ENCODE data around the gene GNG7.
"Not testable (repeated sequence)": the region's sequence is repeated elsewhere in the genome, so short reads cannot be mapped to it uniquely, and the experiment has no call there.

GNG7 gene

GRCh38 chr19:2726160-2726855, 23.8 kb upstream of the GNG7 start:
- DNase-seq = no peak

DNA sequence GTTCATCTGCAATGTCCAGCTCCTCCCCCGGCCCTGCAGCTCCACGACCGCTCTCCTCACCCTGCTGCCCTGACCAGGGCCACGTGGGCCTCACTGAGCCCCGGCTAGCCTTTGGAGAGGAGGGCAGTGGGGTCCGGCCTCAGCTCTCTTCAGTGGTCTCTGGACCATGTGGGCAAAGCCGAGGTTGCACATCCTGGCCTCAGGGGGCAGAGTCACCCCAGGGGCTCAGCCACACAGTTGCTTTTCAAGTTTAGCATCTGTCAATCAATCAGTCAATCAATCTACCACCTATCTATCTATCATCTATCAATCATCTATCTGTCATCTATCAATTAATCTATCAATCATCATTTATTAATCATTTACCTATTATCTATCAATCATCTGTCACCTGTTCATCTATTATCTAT, 21.7 kb upstream of the GNG7 start:
- DNase-seq = no peak

DNA sequence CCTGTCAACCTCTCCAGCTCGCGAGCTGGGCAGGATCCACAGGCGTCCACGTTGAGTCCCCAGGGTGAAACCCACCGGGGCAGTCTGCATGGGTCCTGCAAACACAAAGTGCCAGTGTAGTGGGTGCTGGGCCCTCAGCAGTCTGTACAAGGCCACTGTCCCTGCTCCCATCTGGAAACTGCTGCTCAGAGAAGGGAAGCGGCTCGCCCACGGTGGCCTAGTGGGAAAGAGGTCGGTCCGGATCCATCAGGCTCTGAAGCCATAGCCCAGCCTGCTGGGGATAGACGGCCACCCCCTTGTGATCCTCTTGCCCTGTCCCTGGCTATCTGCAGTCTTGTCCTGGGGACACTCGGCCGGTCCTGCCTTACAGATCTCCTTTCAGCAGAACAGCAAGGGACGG, 21.3 kb upstream of the GNG7 start:
- no peak for DNase-seq

DNA sequence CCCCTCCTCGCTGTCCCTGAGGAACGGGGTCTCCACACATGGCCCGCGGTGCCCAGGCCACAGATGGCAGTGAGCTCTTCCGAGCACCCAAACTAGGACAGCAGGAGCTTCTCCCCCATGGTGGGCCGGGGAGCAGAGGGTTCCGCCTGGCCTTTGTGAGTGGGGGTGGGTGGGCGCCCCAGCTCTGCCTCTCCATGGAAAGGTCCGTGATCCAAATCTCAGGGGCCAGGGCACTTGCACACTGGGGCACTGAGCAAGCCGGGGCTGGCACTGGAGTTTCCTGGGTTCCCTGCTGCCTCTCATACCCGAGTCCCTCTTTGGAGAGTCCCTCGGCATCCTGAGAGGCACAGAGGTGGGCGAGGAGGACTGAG, 20.8 kb upstream of the GNG7 start:
- DNase-seq = no peak

DNA sequence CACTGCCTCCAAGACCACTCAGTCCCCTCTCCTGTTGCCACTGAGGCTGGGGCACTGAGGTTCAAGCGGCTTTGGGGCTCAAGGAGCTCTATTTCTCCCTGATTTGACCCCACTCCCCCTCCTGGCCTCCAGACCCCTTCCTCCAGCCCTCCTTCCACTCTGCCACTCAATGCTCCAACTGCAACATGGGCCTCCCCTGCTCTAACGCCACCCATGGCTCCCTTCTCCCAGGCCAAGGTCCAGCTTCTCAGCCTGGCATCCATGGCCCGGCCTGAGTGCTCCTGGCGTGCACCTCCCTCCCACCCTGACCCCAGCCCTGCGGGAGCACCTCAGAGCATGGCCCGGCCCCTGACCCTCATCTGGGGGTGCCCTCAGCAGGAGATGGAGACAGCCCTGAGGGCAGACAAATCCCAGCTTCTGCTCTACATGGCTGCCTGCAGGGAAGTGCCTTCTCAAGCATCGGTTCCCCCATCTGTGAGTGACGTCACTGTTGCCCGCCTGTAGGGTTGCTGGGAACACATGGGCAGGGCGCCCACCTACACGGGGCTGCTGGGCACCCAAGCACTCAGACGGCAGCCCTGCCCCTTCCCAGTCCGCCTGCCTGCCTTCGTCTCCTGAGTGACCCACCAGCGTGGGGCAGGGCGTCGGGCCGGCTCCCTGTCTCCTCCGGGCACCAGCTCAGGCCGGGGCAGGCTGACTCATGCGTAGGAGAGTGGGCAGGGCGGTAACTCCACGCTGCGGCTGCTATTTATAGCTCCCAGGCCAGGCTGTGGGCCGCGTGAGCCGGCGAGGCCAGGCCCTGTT, 20.2 kb upstream of the GNG7 start:
- DNase-seq = no peak

- DNase-seq = no peak
Measured at GRCh38 chr19:2721570-2722540, 19.4 kb upstream of the GNG7 start.

- DNase-seq = no peak
Measured at GRCh38 chr19:2720777-2721569, 18.5 kb upstream of the GNG7 start, which contains the start of gene DIRAS1. Gene DIRAS1 (minus strand): TSS chr19:2721372. CDS start chr19:2717806, 3,566 bp downstream.

DNA sequence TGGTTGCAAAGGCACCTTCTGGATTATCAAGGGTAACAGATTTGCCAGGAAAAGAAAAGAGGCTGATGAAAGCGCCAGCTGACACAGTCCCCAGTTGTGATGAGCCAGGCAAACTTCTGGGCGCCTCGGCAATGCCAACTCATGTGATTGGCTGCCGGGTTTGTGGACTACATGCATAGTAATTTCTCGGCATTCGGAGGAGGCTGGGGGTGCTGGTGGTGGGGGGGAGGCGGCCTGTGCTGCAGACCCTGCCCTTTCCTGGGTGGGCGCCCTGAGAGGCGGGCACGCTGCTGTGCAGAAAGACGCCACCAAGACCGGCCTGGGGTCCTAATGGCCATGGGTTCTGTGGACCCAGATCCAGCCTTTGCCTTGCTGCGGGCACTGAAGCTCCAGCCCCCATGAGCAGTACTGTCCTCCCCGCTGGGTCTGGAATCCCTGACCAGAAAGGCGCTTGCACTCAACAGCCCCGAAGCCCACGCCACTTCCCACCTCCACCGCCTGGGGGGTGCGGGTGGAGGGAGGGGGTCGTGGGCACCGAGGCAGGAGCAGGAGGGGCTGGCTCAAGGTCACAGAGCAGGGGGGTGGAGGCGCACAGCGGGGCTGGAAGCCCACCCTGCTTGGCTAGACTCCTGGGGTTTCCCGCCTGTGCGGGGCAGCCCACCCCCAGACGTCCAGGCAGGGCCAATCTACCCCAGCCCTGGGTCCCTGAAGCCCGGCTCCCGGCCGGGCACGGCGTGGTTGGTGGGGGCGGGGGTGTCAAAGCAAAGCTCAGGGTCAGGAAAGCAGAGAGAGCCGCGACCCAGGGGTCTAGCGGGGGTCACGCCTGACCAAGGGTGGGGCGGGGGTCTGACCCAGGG, 17.7 kb upstream of the GNG7 start:
- DNase-seq = no peak

DNA sequence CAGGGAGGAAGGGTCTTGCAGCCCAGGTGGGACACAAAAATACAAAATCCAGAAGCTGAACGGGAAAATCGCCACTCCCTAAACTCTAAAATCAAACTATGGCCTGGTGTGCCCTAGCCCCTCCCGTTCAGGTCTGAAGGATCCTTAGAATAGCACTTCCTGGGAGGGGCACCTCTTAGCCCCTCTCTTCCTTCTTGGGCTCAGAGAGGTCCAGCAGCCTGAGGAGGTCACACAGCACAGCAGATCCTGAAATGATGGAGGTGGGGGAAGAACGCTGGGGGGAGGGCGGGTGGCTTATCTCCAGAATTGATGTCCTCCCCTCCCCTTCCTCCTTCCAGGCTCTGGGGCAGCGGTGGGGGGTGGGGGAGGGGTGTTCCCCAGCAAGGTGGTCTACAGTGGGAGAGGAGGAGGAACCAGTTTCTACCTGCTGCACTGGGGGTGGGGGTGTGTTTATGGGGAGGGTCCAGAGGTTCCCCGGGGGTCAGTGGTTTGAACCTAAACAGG, 16.8 kb upstream of the GNG7 start:
- no peak for DNase-seq

DNA sequence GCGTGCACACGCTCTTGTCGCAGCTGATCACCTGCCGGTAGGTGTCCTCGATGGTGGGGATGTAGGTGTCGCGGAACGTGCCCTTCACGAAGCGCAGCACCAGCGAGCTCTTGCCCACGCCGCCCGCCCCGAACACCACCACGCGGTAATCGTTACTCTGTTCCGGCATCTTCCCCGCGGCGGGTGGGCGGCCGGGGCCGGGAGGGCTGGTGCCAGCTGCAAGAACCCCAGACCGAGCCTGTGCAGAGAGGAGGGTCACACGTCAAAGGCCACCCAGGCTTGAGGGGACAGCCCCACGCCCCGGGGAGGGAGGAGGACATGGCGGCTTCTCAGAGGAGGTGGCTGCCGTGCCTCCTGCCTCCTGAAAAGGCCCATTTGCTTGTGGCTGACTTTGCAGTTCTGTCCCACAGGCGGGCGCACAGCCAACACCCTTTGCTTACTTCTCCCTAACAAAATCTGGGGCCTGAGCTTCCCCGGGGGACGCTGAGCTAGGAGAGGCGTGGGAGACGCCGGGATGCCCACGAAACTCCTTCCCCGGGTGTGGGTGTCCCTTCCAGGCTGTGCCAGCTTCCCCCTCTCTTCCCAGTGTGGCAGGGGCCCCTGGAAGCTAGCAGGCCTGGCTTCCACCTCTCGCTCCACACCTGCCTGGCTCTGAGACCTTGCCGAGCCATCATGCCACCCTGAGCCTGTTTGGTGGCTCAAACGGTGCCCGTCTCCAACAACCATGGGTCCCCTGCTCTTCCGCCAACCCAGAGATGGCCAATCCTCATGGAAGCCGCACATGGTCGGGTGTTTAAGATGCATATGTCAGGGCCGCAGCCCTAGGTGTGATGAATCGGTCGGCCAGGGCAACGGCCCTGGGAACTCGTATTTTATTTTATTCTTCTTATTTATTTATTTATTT, 15.4 kb upstream of the GNG7 start:
- no peak for DNase-seq

DNA sequence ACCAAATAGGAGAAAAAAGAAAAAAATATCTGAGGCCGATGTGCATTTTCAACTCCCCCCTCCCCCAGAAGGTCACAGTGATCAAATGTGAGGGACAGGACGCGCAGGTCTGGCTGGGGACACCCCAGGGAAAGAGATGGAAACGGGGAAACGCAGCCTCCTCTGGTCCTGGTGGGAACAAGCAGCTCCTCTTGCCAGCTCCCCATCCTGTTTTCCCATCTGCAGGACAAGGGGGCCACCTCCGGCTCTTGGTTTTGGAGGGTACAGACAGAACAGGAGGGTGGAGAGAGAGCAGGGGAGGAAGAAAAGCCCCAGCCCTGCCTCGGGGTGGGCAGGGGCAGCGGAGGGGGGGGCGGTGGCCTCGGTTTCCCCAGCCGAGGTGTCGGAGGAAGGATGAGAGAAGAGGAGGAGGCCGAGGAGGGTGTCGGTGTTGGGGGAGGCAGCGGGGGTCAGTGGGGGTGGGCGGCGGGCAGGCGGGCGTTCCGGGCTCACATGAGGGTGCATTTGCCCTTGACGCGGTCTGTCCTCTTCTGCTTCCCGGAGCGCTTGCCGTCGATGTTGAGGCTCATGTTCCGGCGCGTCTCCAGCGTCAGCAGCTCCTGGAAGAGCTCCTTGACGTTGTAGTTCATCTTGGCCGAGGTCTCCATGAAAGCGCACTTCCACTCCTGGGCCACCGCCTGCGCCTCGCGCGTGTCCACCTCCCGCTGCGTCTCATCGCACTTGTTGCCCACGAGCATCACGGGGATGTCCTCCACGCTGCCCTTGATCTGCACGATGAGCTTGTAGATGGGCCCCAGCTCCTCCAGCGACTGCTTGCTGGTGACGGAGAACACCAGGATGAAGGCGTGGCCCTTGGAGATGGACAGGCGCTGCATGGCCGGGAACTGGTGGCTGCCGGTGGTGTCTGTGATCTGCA, 14.5 kb upstream of the GNG7 start:
- DNase-seq = no peak

DNA sequence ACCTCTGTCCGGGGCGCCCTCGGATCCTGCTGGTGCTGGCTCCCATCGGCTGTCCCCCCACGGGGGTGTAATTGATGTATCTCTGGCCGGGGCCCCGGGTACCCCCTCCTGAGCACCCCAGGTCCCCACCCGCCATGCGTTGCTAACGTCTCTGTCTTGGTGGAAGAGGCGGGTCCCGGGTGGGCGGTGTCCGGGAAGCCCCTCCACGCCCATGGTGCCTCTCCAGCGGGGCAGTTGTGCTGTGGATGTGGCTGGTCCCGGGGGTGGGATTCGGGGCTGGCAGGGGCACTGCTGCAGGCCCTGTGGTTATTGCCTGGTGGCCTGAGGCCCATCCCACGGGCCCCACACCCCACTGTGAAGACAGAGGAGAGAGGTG, 13.8 kb upstream of the GNG7 start:
- DNase-seq = no peak

DNA sequence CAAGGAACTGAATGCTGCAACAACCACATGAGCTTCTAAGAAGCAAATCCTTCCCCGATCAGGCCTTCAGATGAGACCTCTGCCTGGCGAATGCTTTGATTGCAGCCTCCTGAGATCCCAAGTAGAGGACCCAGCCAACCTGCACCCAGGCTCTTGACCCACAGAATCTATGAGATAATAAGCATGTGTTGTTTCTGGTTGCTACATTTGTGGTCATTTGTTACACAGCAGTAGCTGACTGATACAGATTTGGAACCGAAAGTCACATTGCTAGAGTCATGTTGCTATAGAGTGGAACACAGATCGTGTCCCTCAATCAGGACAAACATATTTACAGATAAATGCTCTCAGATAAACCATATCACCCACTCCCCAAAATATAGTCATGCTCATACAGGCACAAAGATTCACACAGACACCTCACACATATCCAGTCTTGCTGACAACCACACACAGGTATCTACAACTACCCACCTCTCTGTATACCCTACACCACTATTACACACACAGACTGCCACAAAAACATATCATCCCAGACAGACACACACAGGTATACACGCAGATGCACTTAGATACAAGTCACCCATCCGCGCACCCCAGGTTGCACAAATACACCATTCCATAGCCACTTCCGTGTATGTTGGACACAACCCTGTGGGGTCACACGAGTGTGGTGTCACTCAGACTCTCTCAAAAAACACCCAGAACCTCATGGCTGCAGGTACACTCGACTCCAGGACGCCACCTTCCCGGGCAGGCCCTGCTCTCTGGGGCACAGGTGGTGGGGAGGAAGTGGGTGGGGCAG, 13.2 kb upstream of the GNG7 start:
- DNase-seq = no peak

- no peak for DNase-seq
Measured at GRCh38 chr19:2714531-2715269, 12.2 kb upstream of the GNG7 start.

DNA sequence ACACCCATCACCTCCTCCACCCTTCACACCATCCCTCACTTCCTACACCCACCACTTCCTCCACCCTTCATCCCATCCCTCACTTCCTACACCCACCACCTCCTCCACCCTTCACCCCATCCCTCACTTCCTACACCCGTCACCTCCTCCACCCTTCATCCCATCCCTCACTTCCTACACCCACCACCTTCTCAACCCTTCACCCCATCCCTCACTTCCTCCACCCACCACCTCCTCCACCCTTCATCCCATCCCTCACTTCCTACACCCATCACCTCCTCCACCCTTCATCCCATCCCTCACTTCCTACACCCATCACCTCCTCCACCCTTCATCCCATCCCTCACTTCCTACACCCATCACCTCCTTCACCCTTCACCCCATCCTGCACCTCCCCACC, 11.6 kb upstream of the GNG7 start:
- not testable (repeated sequence) for DNase-seq

GRCh38 chr19:2713170-2713569, 10.7 kb upstream of the GNG7 start:
- DNase-seq = not testable (repeated sequence)

DNA sequence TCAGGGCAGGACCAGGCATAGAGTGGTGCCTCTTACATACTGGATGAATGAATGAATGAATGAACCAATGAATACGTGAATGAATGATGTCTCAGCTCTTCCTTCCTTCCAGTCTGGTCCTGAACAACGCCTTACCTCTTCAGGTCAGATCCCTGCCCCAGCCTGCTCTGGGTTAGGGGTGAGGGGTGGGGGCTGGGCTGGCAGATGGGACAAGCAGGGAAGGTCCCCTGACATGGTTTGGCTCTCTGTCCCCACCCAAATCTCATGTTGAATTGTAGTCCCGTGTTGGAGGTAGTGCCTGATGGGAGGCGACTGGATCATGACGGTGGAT, 9.3 kb upstream of the GNG7 start:
- DNase-seq = no peak

All from KG1 (cell line).